H1 (cell line): Measurements from ENCODE around the gene CABP2. TPM values are rescaled to one million over a fixed set of nuclear protein-coding genes. Genes with fewer than 3 reads are reported as not detected.

Experiments
- CTCF ChIA-PET: fragments of 300-600 bp; sonication (Branson Sonifier 250); formaldehyde crosslinking; loops from one replicate; lab custom pipeline; 2021; ENCODE audit not compliant: partially characterized antibody; lab: Charles Lee
- POLR2A ChIA-PET: fragments of 300-600 bp; sonication (Branson Sonifier 250); formaldehyde crosslinking; loops from one replicate; lab custom pipeline; 2021; ENCODE audit warnings: inconsistent platforms; ENCODE audit not compliant: partially characterized antibody; lab: Charles Lee
- DNase-seq, 2 experiments: peaks; one replicate each; pipeline versions ENCODE4 v3.0.0 to v3.0.0-alpha.2; 2010 to 2022; ENCODE audit warnings: low spot score in 2 of 2, low read depth in 1 of 2, mixed read lengths in 1 of 2
- FAIRE-seq: peaks from 2 replicates; lab custom pipeline; 2011; peaks lifted over from hg19 to GRCh38; lab: Jason Lieb, UNC
- H2AFZ ChIP-seq: 2 replicates; pipeline ENCODE4 v1.8.1; 2012; ENCODE audit warnings: low read length, inconsistent platforms
- H2AK5ac ChIP-seq: 2 replicates; pipeline ENCODE4 v1.6.1; 2013; ENCODE audit warnings: low read depth, low read length
- H2BK120ac ChIP-seq: replicated peaks from 2 replicates; pipeline ENCODE3; 2013; ENCODE audit warnings: low read depth, low read length, inconsistent platforms
- H2BK12ac ChIP-seq: 2 replicates; pipeline ENCODE4 v1.6.1; 2013; ENCODE audit warnings: low read depth, low read length
- H2BK15ac ChIP-seq: 2 replicates; pipeline ENCODE4 v1.6.1; 2013; ENCODE audit warnings: low read length
- H2BK20ac ChIP-seq: 2 replicates; pipeline ENCODE4 v1.6.1; 2013; ENCODE audit warnings: low read length
- H2BK5ac ChIP-seq: 2 replicates; pipeline ENCODE4 v1.6.1; 2013; ENCODE audit warnings: low read depth, low read length
- H3K14ac ChIP-seq: 2 replicates; pipeline ENCODE4 v1.6.1; 2013; ENCODE audit warnings: inconsistent platforms; ENCODE audit not compliant: insufficient read length
- H3K18ac ChIP-seq: 2 replicates; pipeline ENCODE4 v1.6.1; 2013; ENCODE audit warnings: low read length; ENCODE audit errors: extremely low read depth
- H3K23ac ChIP-seq: 2 replicates; pipeline ENCODE4 v1.6.1; 2013; ENCODE audit warnings: inconsistent platforms; ENCODE audit not compliant: insufficient read length
- H3K23me2 ChIP-seq: 2 replicates; pipeline ENCODE4 v1.6.1; 2013; ENCODE audit warnings: low read depth, low read length
- H3K27ac ChIP-seq: 2 replicates; pipeline ENCODE4 v1.6.1; 2011; ENCODE audit warnings: low read depth, low read length, inconsistent platforms
- H3K27me3 ChIP-seq, 4 experiments: replicated peaks in 1 of 4; 1 replicate in 1 of 4; 2 replicates in 3 of 4; pipeline versions ENCODE4 v1.6.1 to v1.8.1; 2011 to 2013; ENCODE audit warnings: low read length in 3 of 4, mild to moderate bottlenecking in 3 of 4, inconsistent platforms in 2 of 4, mixed read lengths in 2 of 4, moderate library complexity in 1 of 4; ENCODE audit not compliant: control insufficient read depth in 3 of 4, insufficient read depth in 3 of 4; ENCODE audit errors: extremely low read depth in 1 of 4
- H3K36me3 ChIP-seq, 4 experiments: 2 replicates each; pipeline versions ENCODE4 v1.6.1 to v1.8.1; 2011 to 2013; ENCODE audit warnings: mild to moderate bottlenecking in 4 of 4, low read length in 3 of 4, moderate library complexity in 2 of 4, control low read depth in 1 of 4, inconsistent platforms in 1 of 4; ENCODE audit not compliant: insufficient read depth in 4 of 4, control insufficient read depth in 2 of 4
- H3K4ac ChIP-seq: replicated peaks from 2 replicates; pipeline ENCODE3; 2013; ENCODE audit warnings: low read length, low read depth, mixed read lengths, inconsistent platforms; ENCODE audit not compliant: insufficient read length
- H3K4me1 ChIP-seq, 4 experiments: replicated peaks in 1 of 4; 1 replicate in 1 of 4; 2 replicates in 3 of 4; pipeline versions ENCODE4 v1.6.1 to v1.8.1; 2011 to 2013; ENCODE audit warnings: low read length in 3 of 4, inconsistent platforms in 2 of 4, mixed read lengths in 1 of 4; ENCODE audit not compliant: insufficient read depth in 4 of 4, control insufficient read depth in 3 of 4
- H3K4me2 ChIP-seq, 2 experiments: 2 replicates each; pipeline versions ENCODE4 v1.6.1 to v1.8.1; 2011 to 2013; ENCODE audit warnings: low read depth in 2 of 2, low read length in 2 of 2, control low read depth in 1 of 2, inconsistent platforms in 1 of 2, mild to moderate bottlenecking in 1 of 2; ENCODE audit not compliant: insufficient read depth in 1 of 2
- H3K4me3 ChIP-seq, 4 experiments: fragments of 200-600, 300-600 bp in 1 of 4; sonication (generic), shearing (Covaris generic), sonication (Bioruptor Twin) in 1 of 4; 2 replicates each; pipeline versions ENCODE4 v1.5.1 to v1.8.1; 2011 to 2016; ENCODE audit warnings: low read length in 4 of 4, low read depth in 3 of 4, control low read depth in 2 of 4, inconsistent platforms in 2 of 4, mild to moderate bottlenecking in 2 of 4, mixed read lengths in 1 of 4, moderate library complexity in 1 of 4; ENCODE audit not compliant: insufficient read depth in 2 of 4; ENCODE audit errors: extremely low read depth in 1 of 4
- H3K56ac ChIP-seq: replicated peaks from 2 replicates; pipeline ENCODE3; 2013; ENCODE audit warnings: low read depth, mild to moderate bottlenecking, mixed read lengths, low read length, inconsistent platforms; ENCODE audit not compliant: insufficient read length
- H3K79me1 ChIP-seq: 2 replicates; pipeline ENCODE4 v1.6.1; 2013; ENCODE audit warnings: low read depth, low read length, control low read depth
- H3K79me2 ChIP-seq, 2 experiments: 2 replicates each; pipeline versions ENCODE4 v1.6.1 to v1.8.1; 2012 to 2013; ENCODE audit warnings: low read length in 2 of 2, mild to moderate bottlenecking in 2 of 2, inconsistent platforms in 1 of 2; ENCODE audit not compliant: insufficient read depth in 2 of 2, control insufficient read depth in 1 of 2
- H3K9ac ChIP-seq, 4 experiments: replicated peaks in 1 of 4; 1 replicate in 1 of 4; 2 replicates in 3 of 4; pipeline versions ENCODE4 v1.6.1 to v1.8.1; 2011 to 2013; ENCODE audit warnings: low read depth in 3 of 4, low read length in 3 of 4, control low read depth in 2 of 4, mild to moderate bottlenecking in 2 of 4, moderate library complexity in 2 of 4, inconsistent platforms in 1 of 4; ENCODE audit errors: extremely low read depth in 1 of 4
- H3K9me3 ChIP-seq, 2 experiments: 2 replicates each; pipeline versions ENCODE4 v1.6.1 to v1.8.1; 2012 to 2013; ENCODE audit warnings: mild to moderate bottlenecking in 2 of 2, moderate library complexity in 2 of 2, control low read depth in 1 of 2, inconsistent platforms in 1 of 2, low read depth in 1 of 2, low read length in 1 of 2, mixed read lengths in 1 of 2; ENCODE audit not compliant: insufficient read depth in 2 of 2
- H4K20me1 ChIP-seq, 2 experiments: replicated peaks in 1 of 2; 2 replicates each; pipeline versions ENCODE3 to v1.8.1; 2011 to 2013; ENCODE audit warnings: inconsistent platforms in 2 of 2, low read length in 2 of 2, mild to moderate bottlenecking in 1 of 2; ENCODE audit not compliant: insufficient read depth in 2 of 2, control insufficient read depth in 1 of 2
- H4K5ac ChIP-seq: 2 replicates; pipeline ENCODE4 v1.6.1; 2013; ENCODE audit warnings: low read length, low read depth, mixed read lengths, inconsistent platforms; ENCODE audit not compliant: insufficient read length
- H4K8ac ChIP-seq: 2 replicates; pipeline ENCODE4 v1.8.0; 2013; ENCODE audit warnings: mild to moderate bottlenecking, moderate library complexity, low read length, inconsistent platforms; ENCODE audit not compliant: insufficient read depth; ENCODE audit errors: extremely low read depth
- H4K91ac ChIP-seq: replicated peaks from 2 replicates; pipeline ENCODE3; 2013; ENCODE audit warnings: low read length, mixed read lengths, inconsistent platforms; ENCODE audit not compliant: insufficient read length
- BCL11A ChIP-seq, 2 experiments: IDR thresholded peaks; one replicate each; pipeline ENCODE4 v1.6.1; 2011; ENCODE audit warnings: low read depth in 2 of 2, low read length in 2 of 2, mild to moderate bottlenecking in 2 of 2
- CREB1 ChIP-seq: IDR thresholded peaks from 2 replicates; pipeline ENCODE4 v1.6.1; 2012; ENCODE audit warnings: inconsistent platforms
- CTBP2 ChIP-seq: IDR thresholded peaks from 2 replicates; pipeline ENCODE4 v1.7.0; 2011; ENCODE audit warnings: borderline replicate concordance, mild to moderate bottlenecking, moderate library complexity, mixed read lengths, low read length; ENCODE audit not compliant: insufficient read depth, insufficient read length
- EZH2 ChIP-seq: fragments of 200-600 bp; sonication (generic); IDR thresholded peaks from 2 replicates; pipeline ENCODE4 v1.7.1; 2012; ENCODE audit warnings: low read depth, mild to moderate bottlenecking, moderate library complexity, low read length, inconsistent platforms; ENCODE audit not compliant: severe bottlenecking
- HDAC2 ChIP-seq, 2 experiments: fragments of 300-600 bp in 1 of 2; sonication (generic) in 1 of 2; IDR thresholded peaks; 2 replicates each; pipeline ENCODE4 v1.6.1; 2011 to 2012; ENCODE audit warnings: low read depth in 2 of 2, low read length in 2 of 2, mild to moderate bottlenecking in 2 of 2, moderate library complexity in 2 of 2, borderline replicate concordance in 1 of 2, inconsistent platforms in 1 of 2
- POLR2A ChIP-seq, 2 experiments: IDR thresholded peaks; 1 replicate in 1 of 2; 2 replicates in 1 of 2; pipeline ENCODE4 v1.6.1; 2011; ENCODE audit warnings: low read depth in 2 of 2, low read length in 2 of 2, mild to moderate bottlenecking in 2 of 2; ENCODE audit errors: control extremely low read depth in 1 of 2
- SAP30 ChIP-seq: fragments of 300-600 bp; sonication (generic); IDR thresholded peaks from 2 replicates; pipeline ENCODE4 v1.7.1; 2012; ENCODE audit warnings: low read length, moderate library complexity, mild to moderate bottlenecking, inconsistent platforms; ENCODE audit not compliant: insufficient read depth, insufficient replicate concordance
- TCF12 ChIP-seq: IDR thresholded peaks from 2 replicates; pipeline ENCODE4 v1.6.1; 2011; ENCODE audit warnings: low read depth, mild to moderate bottlenecking, low read length
- TEAD4 ChIP-seq: IDR thresholded peaks from 2 replicates; pipeline ENCODE4 v1.6.1; 2012; ENCODE audit warnings: low read depth, low read length, inconsistent platforms, mixed read lengths
- YY1 ChIP-seq: IDR thresholded peaks from 2 replicates; pipeline ENCODE4 v1.6.1; 2011; ENCODE audit warnings: low read depth, mild to moderate bottlenecking, low read length
- WGBS, 2 experiments: shearing (Covaris generic) in 1 of 2; methylation state at CpG; one replicate each; pipeline versions ENCODE4 v1.1.6 to v1.1.7; 2013 to 2015; ENCODE audit warnings: low lambda C conversion rate in 2 of 2, mixed read lengths in 2 of 2, inconsistent platforms in 1 of 2, low coverage in 1 of 2, missing lambda C conversion rate in 1 of 2; ENCODE audit not compliant: insufficient replicate concordance in 2 of 2, insufficient coverage in 1 of 2, insufficient read length in 1 of 2; ENCODE audit errors: extremely low coverage in 1 of 2, missing lambda C conversion rate in 1 of 2; 5-methylcytosine and 5-hydroxymethylcytosine counted together
- polyA plus RNA-seq, 7 experiments: library from polyadenylated mRNA; depleted of rRNA in 3 of 7; stranded (reverse) in 5 of 7; unstranded in 2 of 7; fragments of >200 nt in 5 of 7; fragments of 200-250 nt in 2 of 7; gene quantifications; 1 replicate in 5 of 7; 2 replicates in 1 of 7; 4 replicates in 1 of 7; pipeline versions ENCODE4 v1.2.1 to v1.2.3, GENCODE V29; 2011 to 2013; ENCODE audit warnings: missing spikeins in 2 of 7, mixed read lengths in 2 of 7
- total RNA-seq: library from RNA; stranded (reverse); fragmentation: NEBNext Ultra II Directional; extraction: Animal tissue kit (Norgen Biotek cat#: 25700); gene quantifications from 2 replicates; pipeline ENCODE4 v1.2.1, GENCODE V29; 2021

CABP2 gene
- total and polyA plus RNA-seq, 2 of the 8 experiments (the other 6 are each of a cell fraction or from before 2014, with no cell fraction given), result not detected

- Histone ChIP-seq H3K4ac (no peak overlapping the region), H2BK12ac (no peak overlapping the region), H3K27ac (no peak overlapping the region), H3K4me2 (no peak overlapping the region), H3K9ac (no peak overlapping the region), H3K4me1 (no peaks in the 10 kb centered on the region; a peak in 1 of 7 replicates), H4K20me1 (no peaks in the 10 kb centered on the region), H2BK5ac (no peak overlapping the region), H4K5ac (no peak overlapping the region), H3K79me1 (no peaks in the 10 kb centered on the region), H4K91ac (no peak overlapping the region), H3K79me2 (no peaks in the 10 kb centered on the region), H4K8ac (no peak overlapping the region), H3K14ac (no peak overlapping the region), H3K9me3 (peaks cover 6 to 11% of the 10 kb centered on the region in 2 experiments), H2BK15ac (no peak overlapping the region), H2BK20ac (no peak overlapping the region), H3K23ac (no peak overlapping the region), H3K56ac (no peak overlapping the region), H2BK120ac (no peak overlapping the region), H2AK5ac (no peak overlapping the region), H3K27me3 (no peaks in the 10 kb centered on the region), H3K36me3 (no peaks in the 10 kb centered on the region), H2AFZ (no peak overlapping the region), H3K4me3 (no peak overlapping the region), H3K18ac (no peak overlapping the region), H3K23me2 (peaks cover 7% of the 10 kb centered on the region; the same call in 1 of the 2 replicates)
- 88% methylated on average over 4 of the region's 4 CpGs; no CpG with 5 or more reads in 1 of the 2 experiments for WGBS, 2 experiments
- TF ChIP-seq EZH2, result no peak
- TF ChIP-seq TCF12, result no peak
- no peak for TF ChIP-seq POLR2A (IDR thresholded peaks at IDR 0.05; ENCODE audit: control extremely low read depth in 1 of 2, low read depth in 2 of 2, low read length in 2 of 2)
- no peak for TF ChIP-seq CREB1
- TF ChIP-seq YY1, result no peak
- no peak for TF ChIP-seq HDAC2 (IDR thresholded peaks at IDR 0.05; ENCODE audit: borderline replicate concordance in 1 of 2, low read depth in 2 of 2, low read length in 2 of 2)
- TF ChIP-seq SAP30, result no peak
- no peak for TF ChIP-seq BCL11A (IDR thresholded peaks at IDR 0.05; ENCODE audit: low read depth in 2 of 2, low read length in 2 of 2)
- TF ChIP-seq TEAD4, result no peak
- TF ChIP-seq CTBP2, result no peak
- CTCF ChIA-PET, result no interaction called here
- POLR2A ChIA-PET, result no interaction called here
- DNase-seq (no peak), FAIRE-seq (no peak)
Measured at GRCh38 chr11:67528376-67528775, 5.1 kb upstream of the CABP2 start.
